Mesothelial cell of epicardium (in vitro differentiated cells): ENCODE results near the gene SMAD3. TPM values are rescaled to one million over a fixed set of nuclear protein-coding genes. Genes with fewer than 3 reads are reported as not detected.

Source experiments
- DNase-seq, 2 experiments: peaks; one replicate each; pipeline ENCODE4 v3.0.0; 2021; ENCODE audit warnings: low spot score in 2 of 2; ENCODE audit not compliant: unreplicated experiment in 2 of 2
- H3K27ac Mint-ChIP-seq: 2 replicates; pipeline ENCODE4 v1.8.0; 2021; ENCODE audit warnings: mixed read lengths
- H3K27me3 Mint-ChIP-seq: 2 replicates; pipeline ENCODE4 v1.8.0; 2021; ENCODE audit warnings: low read depth, mixed read lengths
- H3K36me3 Mint-ChIP-seq: 2 replicates; pipeline ENCODE4 v1.8.0; 2021; ENCODE audit warnings: mixed read lengths
- H3K4me1 Mint-ChIP-seq: 2 replicates; pipeline ENCODE4 v1.8.0; 2021; ENCODE audit warnings: mixed read lengths
- H3K4me3 Mint-ChIP-seq: 2 replicates; pipeline ENCODE4 v1.8.0; 2021; ENCODE audit warnings: mild to moderate bottlenecking, moderate library complexity, mixed read lengths
- H3K9me3 Mint-ChIP-seq: 2 replicates; pipeline ENCODE4 v1.8.0; 2021; ENCODE audit warnings: mixed read lengths
- total RNA-seq: library from RNA; stranded (reverse); gene quantifications from 3 replicates; pipeline ENCODE4 v1.2.1, GENCODE V29; 2021
- TF ChIP-seq, protein P1 (sequence below): fragments of 200-600 bp; sonication (generic); IDR thresholded peaks from one replicate; pipeline ENCODE4 v1.5.0; 2021; ENCODE audit warnings: antibody characterized with exemption; ENCODE audit not compliant: unreplicated experiment

The SMAD3 gene
- total RNA-seq, 1 donor from 2014 or later, result 96.2 TPM

DNA sequence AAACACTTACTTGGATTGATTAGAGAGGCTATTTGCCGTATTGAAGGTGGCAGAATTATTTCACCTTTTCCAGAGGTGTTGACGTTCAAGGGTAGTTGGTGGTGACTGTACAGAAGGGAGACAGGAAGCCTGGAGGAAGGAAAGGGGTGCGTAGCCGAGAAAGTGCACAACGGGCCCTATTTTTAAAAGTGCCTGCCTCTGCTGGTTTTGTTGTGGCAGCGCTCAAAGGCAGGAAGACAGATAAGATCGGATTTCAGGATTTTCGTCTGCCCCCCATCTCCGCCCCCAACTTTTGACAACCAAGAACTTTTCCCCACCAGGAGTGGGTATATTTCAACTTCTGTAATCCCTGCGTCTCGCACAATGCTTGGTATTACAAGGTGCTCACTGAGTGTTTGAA is 38.5 kb downstream of the SMAD3 start:
- Mint-ChIP-seq H3K9me3 (no peaks in the 10 kb centered on the region), H3K27me3 (no peaks in the 10 kb centered on the region), H3K4me1 (peaks cover 66% of the 10 kb centered on the region), H3K4me3 (no peak overlapping the region), H3K36me3 (no peaks in the 10 kb centered on the region), H3K27ac (peak overlapping the region; percentile 28)
- no peak for DNase-seq
- TF ChIP-seq, protein P1, sequence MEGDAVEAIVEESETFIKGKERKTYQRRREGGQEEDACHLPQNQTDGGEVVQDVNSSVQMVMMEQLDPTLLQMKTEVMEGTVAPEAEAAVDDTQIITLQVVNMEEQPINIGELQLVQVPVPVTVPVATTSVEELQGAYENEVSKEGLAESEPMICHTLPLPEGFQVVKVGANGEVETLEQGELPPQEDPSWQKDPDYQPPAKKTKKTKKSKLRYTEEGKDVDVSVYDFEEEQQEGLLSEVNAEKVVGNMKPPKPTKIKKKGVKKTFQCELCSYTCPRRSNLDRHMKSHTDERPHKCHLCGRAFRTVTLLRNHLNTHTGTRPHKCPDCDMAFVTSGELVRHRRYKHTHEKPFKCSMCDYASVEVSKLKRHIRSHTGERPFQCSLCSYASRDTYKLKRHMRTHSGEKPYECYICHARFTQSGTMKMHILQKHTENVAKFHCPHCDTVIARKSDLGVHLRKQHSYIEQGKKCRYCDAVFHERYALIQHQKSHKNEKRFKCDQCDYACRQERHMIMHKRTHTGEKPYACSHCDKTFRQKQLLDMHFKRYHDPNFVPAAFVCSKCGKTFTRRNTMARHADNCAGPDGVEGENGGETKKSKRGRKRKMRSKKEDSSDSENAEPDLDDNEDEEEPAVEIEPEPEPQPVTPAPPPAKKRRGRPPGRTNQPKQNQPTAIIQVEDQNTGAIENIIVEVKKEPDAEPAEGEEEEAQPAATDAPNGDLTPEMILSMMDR, result no peak

DNA sequence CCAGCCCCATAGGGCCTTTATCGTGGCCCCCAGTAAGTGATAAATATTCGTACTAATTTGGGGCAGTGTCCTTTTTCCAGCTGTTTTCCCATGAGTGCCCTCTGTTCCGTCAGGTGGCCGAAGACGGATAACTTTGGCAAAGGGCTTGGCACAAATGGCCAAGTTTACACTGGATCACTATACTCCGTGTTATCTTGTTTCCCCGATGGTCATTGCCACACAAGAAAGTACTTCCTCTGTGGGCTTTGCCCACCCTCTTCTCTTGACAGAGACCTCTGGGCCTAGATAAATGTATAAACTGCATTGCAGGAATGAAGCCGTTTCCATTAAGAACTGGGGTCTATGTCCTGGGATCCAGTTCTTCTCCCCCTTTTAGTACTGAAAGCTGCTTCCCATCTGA is 39.1 kb downstream of the SMAD3 start:
- no peaks in the 10 kb centered on the region for H3K36me3 Mint-ChIP-seq
- no peaks in the 10 kb centered on the region for H3K27me3 Mint-ChIP-seq
- TF ChIP-seq, protein P1, result no peak
- H3K9me3 Mint-ChIP-seq, result no peaks in the 10 kb centered on the region
- peaks cover 66% of the 10 kb centered on the region for H3K4me1 Mint-ChIP-seq
- H3K27ac Mint-ChIP-seq, result peak overlapping the region; percentile 84
- no peak overlapping the region for H3K4me3 Mint-ChIP-seq
- DNase-seq, result no peak

DNA sequence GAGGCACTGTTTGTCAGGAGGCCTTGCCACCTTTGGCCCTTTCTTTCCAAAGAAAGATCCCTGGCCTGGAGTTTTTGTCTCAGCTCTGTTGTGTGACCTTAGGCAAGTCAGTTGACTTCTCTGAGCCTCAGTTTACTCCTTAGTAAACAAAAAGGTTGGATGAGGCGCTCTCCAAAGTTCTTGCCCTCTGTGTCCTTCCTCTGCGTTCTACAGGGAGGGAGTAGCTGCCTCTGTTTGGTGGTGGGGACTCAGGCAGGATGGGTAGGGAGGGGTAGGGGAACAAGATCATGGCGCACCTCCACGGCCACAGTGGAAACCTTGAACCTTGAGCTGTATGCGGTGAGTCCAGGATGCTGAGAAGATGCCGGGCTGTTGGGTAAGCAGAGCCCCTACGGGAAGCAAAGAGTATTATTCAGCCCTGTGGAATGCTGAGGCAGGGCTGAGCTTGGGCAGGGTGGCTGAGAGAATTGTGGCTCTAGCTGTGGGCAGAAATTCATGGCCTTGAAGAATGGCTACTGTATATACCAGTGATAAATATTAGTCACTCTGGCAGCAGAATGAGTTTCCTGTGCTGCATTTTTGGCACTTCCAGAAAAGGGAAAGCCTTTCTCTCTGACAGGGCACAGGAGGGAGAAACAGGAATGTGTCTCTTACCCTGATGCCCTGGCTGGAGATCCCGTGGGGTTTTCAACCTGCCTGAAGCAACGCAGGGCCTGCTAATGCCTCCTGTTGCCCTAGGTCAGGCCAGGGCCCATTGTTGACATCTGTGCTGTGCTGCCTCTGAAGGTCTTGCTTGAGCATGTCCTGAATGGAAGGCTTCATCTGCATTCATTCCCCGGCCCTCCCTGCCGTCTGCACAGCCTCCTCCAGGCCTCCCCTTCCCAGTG is 39.9 kb downstream of the SMAD3 start:
- H3K4me1 Mint-ChIP-seq, result peaks cover 71% of the 10 kb centered on the region
- H3K36me3 Mint-ChIP-seq, result peaks cover 3% of the 10 kb centered on the region
- no peak overlapping the region for H3K4me3 Mint-ChIP-seq
- TF ChIP-seq, protein P1, result no peak
- H3K27ac Mint-ChIP-seq, result peak overlapping the region; percentile 84
- no peaks in the 10 kb centered on the region for H3K27me3 Mint-ChIP-seq
- no peaks in the 10 kb centered on the region for H3K9me3 Mint-ChIP-seq
- DNase-seq, result no peak

DNA sequence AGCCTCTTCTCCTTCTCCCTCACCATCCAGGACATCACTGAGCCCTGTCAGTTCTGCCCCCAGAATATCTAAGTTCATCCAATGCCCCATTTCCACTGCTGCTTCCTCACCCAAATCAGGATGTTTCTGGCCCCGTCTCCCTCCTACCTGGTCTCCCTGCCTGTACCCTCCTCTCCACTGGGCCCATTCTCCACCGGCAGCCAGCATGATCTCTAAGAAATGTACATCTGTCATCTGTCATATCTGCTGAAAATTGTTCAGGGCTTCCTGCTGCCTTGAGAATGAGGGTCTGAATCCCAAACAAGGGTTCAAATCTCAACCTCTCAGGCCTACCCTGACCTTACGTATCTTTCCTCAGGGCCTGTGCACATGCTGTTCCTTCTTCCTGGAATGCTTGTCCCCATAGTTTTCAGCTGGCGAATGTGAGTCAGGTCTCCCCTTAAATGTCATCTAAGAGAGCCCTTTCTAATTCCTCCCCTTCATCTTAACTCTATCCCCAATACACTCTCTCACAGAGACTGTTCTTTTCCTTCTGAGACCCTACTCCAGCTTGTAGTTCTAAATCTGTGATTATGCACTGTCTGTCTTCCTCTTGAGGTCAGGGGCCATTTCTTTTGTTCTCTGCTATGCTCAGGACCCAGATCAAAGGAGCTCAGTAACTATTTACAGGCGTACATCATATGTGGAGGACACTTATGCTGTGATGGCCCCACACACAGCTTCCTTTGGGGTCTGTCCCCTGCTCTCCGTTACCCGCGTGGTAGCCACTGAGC is 40.8 kb downstream of the SMAD3 start:
- no peak for DNase-seq
- peaks cover 7% of the 10 kb centered on the region for H3K36me3 Mint-ChIP-seq
- H3K4me1 Mint-ChIP-seq, result peaks cover 74% of the 10 kb centered on the region
- TF ChIP-seq, protein P1, result no peak
- H3K27ac Mint-ChIP-seq, result peak overlapping the region; percentile 84
- H3K27me3 Mint-ChIP-seq, result no peaks in the 10 kb centered on the region
- peaks cover 3% of the 10 kb centered on the region for H3K9me3 Mint-ChIP-seq
- H3K4me3 Mint-ChIP-seq, result no peak overlapping the region

DNA sequence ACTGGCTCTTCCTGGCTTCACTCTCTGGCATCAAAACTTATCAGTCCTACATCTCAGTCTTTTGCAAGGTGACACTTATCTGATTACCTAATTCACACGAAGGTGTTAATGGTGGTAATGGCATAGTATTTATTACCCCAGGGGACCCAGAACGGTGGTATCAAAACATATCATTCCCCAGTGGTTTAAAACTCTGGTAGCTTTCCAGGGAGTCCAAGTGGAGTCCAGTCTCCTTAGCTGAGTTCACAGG is 41.3 kb downstream of the SMAD3 start:
- DNase-seq, result no peak
- peaks cover 8% of the 10 kb centered on the region for H3K9me3 Mint-ChIP-seq
- H3K4me3 Mint-ChIP-seq, result no peak overlapping the region
- H3K27me3 Mint-ChIP-seq, result no peaks in the 10 kb centered on the region
- peak overlapping the region; percentile 84 for H3K27ac Mint-ChIP-seq
- H3K4me1 Mint-ChIP-seq, result peaks cover 74% of the 10 kb centered on the region
- peaks cover 11% of the 10 kb centered on the region for H3K36me3 Mint-ChIP-seq
- TF ChIP-seq, protein P1, result no peak
